ENCODE measurements around the gene ALKBH3. TPM values are rescaled to one million over a fixed set of nuclear protein-coding genes. Genes with fewer than 3 reads are reported as not detected.

ALKBH3 gene
- total RNA-seq, 1 donor from 2014 or later: 26.2 TPM

DNA sequence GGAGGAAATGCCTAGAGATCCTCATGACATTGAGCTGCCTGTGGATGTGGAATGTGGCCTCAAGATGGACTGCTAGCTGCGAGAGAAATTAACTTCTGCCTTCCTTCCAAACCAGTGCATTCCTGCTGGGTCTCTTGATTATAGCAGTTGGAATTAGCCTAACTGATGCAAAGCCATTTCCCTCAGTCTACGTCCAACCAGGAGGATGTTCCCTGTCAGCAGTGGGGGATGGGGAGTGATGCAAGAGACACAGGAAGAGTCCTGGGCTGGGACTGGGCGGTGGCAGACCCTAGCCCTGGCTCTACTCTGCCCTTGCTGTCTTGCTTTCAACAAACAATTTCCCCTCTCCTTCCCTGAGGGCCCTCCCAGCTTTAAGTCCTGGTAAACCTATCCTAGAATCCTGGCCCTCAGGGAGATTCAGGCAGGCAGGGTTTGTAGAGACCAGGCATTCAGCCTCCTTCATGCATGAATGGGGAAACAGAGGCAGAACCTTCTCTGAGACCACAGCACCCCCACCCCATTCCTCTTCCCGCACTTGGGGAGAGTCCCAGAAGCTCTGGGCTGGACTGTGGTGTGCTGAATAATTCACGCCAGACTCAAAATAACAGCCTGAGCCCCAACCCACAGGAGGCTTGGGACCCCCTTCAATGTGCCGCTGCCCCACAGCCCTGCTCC is 78.8 kb downstream of the ALKBH3 start:
- DNase-seq (ENCODE audit: low read depth in 2 of 2): no peak

DNA sequence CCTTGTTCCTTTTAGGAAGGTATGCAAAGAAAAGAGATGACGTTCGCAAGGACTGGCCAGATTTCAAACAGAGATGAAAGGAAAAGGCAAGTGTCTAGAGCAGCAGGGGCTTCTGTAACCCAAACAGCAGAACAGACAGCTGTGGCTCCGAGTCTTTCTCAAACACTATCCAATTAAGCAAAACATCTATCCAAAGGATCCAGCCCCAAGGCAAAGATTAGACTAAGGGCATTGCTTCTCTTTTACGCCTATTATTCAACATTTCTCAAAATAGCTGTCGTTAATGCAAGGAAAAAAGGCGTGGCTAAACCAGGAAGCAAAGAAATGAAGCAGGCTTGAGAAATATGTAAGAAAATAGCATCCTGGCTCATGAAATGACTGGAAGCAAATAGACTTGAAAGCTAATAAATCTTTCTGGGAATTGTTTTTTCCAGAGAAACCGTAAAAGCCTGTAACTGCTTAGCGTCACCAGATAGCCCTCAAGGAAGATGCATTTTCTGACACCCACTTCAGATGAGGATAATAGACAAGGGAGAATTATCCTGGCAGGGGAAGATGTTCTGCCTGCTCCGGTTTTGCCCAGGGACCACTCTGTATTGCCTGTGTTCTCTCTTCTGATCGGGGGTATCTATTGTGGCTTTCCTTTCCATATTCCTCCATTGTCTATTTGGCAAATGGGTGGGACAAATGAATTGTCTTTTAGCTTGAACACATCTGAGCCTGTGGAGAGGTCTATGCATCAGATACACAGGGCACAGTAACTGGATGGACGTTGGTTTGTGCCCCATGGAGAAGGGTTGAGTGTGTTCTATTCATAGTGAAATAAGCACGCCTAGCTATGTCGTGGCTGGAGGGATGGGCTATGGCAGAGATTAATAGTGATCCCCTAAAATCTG is 82.0 kb downstream of the ALKBH3 start:
- DNase-seq (ENCODE audit: low read depth in 2 of 2): no peak

DNA sequence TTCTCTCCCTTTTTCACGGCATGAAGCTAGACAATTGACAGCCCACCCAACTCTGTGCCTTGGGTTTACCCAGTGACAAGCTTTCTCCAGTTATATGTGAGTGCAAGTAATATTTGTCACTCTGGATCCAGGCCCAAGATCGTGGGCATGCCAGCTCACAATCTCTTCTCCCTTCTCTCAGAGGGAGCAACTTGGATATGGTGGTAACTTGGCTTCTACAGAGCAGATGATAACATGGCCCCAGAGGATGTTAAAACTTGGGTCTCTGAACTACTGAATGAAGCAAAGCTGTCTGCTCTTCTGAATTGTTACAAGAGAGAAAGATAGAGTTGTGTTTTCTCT is 82.6 kb downstream of the ALKBH3 start:
- DNase-seq (ENCODE audit: low read depth in 2 of 2): no peak

DNA sequence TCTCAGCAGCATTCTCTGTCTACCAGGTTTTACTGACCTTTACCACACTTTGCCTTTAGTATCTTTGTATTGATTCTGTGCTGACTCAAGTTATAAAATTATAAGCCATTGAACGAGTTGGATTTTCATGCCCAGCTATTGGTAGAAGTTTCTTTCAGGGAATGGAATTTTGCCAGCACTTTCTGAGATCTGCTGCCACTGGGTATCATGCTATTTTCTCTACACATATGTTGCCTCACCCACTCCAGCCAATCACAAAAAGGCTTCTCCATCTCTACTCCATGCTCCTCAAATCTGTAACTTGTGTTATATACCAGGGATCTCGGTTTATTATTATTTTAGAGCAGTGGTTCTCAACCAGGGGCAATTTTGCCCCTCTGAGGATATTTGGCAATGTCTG is 87.0 kb downstream of the ALKBH3 start:
- no peak for DNase-seq (ENCODE audit: low read depth in 2 of 2)

DNA sequence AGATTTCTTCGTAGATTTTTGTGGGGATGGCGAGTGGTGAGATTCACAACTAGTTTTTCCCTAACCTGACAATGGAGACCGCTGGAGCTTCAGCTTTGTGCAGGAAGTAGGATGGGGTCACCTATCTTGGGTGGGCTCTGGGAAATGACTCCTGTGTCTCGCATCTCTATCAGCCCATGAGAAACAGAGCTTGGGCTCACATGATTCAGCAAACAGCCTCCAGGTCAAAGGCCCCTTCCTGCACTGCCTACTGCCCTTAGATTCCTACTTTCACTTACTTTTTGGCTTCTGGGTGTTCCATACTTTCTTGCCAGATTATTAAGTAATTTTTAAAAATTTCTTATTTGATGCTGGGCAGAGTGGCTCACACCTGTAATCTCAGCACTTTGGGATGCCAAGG is 88.1 kb downstream of the ALKBH3 start:
- DNase-seq (ENCODE audit: low read depth in 2 of 2): no peak

DNA sequence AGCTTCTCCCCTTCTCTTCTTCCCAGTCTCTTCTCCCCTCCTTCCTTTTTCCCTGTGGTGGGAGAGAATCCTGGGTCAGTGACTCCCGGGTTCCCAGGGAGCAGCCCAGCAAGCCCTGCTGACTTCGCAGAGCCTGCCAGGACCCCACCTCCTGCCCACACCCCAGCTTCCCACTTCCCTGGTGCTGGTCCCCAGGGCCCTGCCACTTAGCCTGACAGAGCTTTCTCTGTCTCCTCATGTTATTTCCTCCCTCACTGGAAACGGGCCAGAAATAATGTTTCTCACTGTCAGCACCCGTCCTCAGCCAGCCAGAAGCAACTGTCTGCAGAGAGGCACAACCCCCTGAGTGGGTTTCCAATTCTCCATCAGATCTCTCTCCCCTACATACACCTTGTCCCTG is 88.9 kb downstream of the ALKBH3 start:
- DNase-seq (ENCODE audit: low read depth in 2 of 2): peak in 1 of 2 donors; percentile 48

Other genes with a start within 250 kb of the ALKBH3 start
- gene HSD17B12, start 200.1 kb upstream of the ALKBH3 start, total RNA-seq: 64.5 and 94.8 TPM in 2 replicates
- gene C11orf96, start 61.8 kb downstream of the ALKBH3 start, total RNA-seq: 3.5 and 4.0 TPM in 2 replicates
- gene ACCSL, start 167.2 kb downstream of the ALKBH3 start, total RNA-seq: not detected in 2 replicates
- gene ACCS, start 185.4 kb downstream of the ALKBH3 start, total RNA-seq: 2.8 and 10.3 TPM in 2 replicates
- 119 and 138 TPM in 2 replicates for gene EXT2, start 214.8 kb downstream of the ALKBH3 start, total RNA-seq